B cell (primary cell): ENCODE results near the gene SMKR1.

Experiments
- EZH2 ChIP-seq: IDR thresholded peaks from 2 replicates; pipeline ENCODE4 v1.6.1; 2012; ENCODE audit warnings: borderline replicate concordance, low read depth, mild to moderate bottlenecking, moderate library complexity, low read length; ENCODE audit not compliant: insufficient read depth, poor library complexity, severe bottlenecking
- TF ChIP-seq, protein P1 (sequence below): fragments of 200-600 bp; IDR thresholded peaks from one replicate; pipeline ENCODE4 v1.8.0; 2022; ENCODE audit warnings: antibody characterized with exemption, mild to moderate bottlenecking

- TF ChIP-seq, protein P1, sequence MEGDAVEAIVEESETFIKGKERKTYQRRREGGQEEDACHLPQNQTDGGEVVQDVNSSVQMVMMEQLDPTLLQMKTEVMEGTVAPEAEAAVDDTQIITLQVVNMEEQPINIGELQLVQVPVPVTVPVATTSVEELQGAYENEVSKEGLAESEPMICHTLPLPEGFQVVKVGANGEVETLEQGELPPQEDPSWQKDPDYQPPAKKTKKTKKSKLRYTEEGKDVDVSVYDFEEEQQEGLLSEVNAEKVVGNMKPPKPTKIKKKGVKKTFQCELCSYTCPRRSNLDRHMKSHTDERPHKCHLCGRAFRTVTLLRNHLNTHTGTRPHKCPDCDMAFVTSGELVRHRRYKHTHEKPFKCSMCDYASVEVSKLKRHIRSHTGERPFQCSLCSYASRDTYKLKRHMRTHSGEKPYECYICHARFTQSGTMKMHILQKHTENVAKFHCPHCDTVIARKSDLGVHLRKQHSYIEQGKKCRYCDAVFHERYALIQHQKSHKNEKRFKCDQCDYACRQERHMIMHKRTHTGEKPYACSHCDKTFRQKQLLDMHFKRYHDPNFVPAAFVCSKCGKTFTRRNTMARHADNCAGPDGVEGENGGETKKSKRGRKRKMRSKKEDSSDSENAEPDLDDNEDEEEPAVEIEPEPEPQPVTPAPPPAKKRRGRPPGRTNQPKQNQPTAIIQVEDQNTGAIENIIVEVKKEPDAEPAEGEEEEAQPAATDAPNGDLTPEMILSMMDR, result no peak
- TF ChIP-seq EZH2, result no peak
Observed at GRCh38 chr7:129531721-129532120, 29.4 kb downstream of the SMKR1 start.
